ENCODE measurements around the gene CCN2. TPM values are rescaled to one million over a fixed set of nuclear protein-coding genes. Genes with fewer than 3 reads are reported as not detected.

Gene CCN2, protein sequence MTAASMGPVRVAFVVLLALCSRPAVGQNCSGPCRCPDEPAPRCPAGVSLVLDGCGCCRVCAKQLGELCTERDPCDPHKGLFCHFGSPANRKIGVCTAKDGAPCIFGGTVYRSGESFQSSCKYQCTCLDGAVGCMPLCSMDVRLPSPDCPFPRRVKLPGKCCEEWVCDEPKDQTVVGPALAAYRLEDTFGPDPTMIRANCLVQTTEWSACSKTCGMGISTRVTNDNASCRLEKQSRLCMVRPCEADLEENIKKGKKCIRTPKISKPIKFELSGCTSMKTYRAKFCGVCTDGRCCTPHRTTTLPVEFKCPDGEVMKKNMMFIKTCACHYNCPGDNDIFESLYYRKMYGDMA
- polyA plus RNA-seq (2013, experiment 1 of 2; ENCODE audit: insufficient read length) = 2,015 TPM
- 3,327 TPM for polyA plus RNA-seq (2013, experiment 2 of 2; ENCODE audit: insufficient read length)

DNA sequence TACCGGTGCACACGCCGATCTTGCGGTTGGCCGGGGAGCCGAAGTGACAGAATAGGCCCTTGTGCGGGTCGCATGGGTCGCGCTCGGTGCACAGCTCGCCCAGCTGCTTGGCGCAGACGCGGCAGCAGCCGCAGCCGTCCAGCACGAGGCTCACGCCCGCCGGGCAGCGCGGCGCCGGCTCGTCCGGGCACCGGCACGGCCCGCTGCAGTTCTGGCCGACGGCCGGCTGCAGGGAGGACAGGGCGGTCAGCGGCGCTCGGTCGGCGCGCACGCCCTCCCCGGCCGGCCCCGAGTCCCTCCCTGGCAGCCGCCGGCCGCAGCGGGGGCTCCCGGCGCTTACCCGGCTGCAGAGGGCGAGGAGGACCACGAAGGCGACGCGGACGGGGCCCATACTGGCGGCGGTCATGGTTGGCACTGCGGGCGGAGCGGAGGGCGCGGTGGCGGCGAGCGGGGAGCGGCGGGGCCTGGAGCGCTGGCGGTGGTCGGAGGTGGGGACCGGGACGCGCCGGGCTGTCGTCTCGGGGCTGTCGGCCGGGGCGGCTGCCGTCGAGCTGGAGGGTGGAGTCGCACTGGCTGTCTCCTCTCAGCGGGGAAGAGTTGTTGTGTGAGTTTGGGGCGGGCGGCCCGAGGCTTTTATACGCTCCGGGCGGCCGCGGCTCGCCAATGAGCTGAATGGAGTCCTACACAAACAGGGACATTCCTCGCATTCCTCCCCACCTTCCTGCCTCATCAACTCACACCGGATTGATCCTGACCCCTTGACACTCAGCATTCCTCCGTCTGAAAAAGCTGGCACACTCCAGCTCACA, at the start of gene CCN2:
Gene CCN2, minus strand, starts transcription at position 606 of the 809 bp plus-strand sequence. Its CDS starts 200 bp downstream, at position 406.
- DNase-seq = peak; percentile 100

- DNase-seq = no peak
Observed at GRCh38 chr6:132000296-132000695, 49.1 kb upstream of the CCN2 start.

GRCh38 chr6:131999545-132000146, 48.5 kb upstream of the CCN2 start:
- DNase-seq = peak; percentile 50

GRCh38 chr6:131998255-131998982, 47.2 kb upstream of the CCN2 start:
- peak; percentile 89 for DNase-seq

GRCh38 chr6:131997429-131998153, 46.4 kb upstream of the CCN2 start:
- peak; percentile 62 for DNase-seq

- peak; percentile 97 for DNase-seq
Observed at GRCh38 chr6:131995917-131996316, 44.7 kb upstream of the CCN2 start.

- no peak for DNase-seq
Observed at GRCh38 chr6:131992557-131992956, 41.4 kb upstream of the CCN2 start.

- no peak for DNase-seq
Observed at GRCh38 chr6:131989036-131989435, 37.9 kb upstream of the CCN2 start.

DNA sequence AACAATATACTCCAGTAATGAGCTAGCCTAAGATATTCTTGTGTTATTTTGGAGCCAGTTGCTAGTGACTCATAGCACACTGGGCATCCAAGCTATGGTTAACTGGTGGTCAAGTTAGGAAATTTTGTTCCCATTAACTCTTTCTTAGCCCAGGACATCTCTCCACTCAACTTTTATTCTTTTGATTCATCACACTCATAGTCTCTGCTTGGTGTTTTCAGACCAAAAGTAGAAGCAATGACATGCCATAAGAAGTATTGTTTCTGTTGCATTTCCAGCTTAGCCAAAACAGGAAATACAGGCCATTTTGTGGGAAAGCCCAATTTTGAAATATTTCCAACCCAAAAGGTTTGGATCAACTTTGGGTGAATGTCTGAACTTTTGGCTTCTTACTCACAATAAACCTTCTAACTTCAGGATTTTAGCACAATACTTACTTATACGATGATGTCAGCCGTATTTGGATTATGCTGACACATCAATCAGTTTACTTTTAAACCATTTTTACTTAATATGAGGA, 31.6 kb upstream of the CCN2 start:
- DNase-seq = peak; percentile 91

DNA sequence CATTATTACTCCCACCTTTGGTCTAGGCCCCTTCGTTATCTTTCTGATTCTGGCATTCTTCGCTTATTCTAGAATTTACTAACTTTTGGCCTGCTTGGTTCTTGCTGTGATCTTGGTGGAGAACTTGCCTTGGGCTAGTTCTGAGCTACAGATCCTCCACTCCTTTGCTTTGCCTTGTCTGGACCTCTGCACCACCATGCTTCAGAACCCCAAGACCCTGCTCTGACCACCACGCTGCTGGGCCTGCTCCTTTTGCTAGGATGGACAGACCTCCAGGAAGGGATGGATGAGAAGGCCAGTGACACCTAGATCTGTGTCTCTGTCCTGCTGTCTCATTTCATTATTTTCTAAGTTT, 30.4 kb upstream of the CCN2 start:
- DNase-seq = no peak

GRCh38 chr6:131980791-131981623, 29.8 kb upstream of the CCN2 start:
- DNase-seq = no peak

- no peak for DNase-seq
Observed at GRCh38 chr6:131980338-131980790, 29.2 kb upstream of the CCN2 start.

DNA sequence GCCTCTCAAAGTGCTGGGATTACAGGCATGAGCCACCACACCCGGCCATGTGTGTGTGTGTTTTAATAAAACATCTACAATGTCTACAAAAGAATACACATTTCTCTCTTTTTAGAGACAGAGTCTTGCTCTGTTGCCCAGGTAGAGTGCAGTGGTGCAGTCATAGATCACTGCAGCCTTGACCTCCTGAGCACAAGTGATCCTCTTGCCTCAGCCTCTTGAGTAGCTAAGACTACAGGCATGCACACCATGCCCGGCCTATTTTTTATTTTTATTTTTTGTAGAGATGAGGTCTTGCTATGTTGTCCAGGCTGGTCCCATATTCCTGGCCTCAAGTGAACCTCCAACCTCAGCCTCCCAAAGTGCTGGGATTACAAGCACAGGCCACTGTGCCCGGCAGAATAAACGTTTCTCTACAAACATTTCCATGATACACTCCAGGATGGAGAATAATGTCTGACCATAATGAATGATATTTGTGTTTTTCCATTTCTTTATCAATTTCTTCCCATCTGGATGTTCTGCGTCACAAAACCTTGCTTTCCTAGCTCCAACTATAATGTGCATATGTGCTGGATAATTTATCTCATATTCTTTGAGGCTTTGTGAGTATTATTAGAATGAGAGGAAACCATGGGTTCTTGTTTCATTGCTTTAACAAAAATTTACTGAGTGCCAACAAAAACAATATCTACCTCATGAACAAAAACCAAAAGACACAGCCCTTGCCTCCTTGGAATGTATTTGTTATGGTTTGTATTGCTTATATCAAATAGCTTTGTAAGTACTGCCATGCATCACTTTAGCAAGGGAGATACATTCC, 28.6 kb upstream of the CCN2 start:
- DNase-seq = peak; percentile 98

DNA sequence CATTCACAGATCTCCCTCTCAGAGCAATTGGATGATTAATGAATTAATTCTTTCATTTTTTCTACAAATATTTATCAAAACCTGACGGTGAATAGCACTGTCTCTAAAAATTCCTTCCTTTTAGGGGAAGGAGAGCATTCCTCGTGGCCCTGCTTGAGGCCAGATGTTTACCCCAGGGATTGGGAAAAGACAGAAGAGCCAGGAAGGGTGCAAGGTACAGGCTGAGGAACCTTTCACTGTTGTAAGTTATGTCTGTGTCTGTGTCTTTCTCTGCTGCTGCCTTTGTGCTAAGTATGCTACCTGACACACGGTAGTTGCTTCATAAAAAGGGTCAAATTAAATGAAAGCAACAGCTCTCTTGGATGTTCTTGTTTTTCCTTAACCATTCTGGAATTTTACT, 27.4 kb upstream of the CCN2 start:
- no peak for DNase-seq

- DNase-seq = peak; percentile 92
Observed at GRCh38 chr6:131976545-131977061, 25.4 kb upstream of the CCN2 start.

- DNase-seq = no peak
Observed at GRCh38 chr6:131972741-131973140, 21.6 kb upstream of the CCN2 start.

GRCh38 chr6:131970076-131970859, 19.1 kb upstream of the CCN2 start:
- no peak for DNase-seq

DNA sequence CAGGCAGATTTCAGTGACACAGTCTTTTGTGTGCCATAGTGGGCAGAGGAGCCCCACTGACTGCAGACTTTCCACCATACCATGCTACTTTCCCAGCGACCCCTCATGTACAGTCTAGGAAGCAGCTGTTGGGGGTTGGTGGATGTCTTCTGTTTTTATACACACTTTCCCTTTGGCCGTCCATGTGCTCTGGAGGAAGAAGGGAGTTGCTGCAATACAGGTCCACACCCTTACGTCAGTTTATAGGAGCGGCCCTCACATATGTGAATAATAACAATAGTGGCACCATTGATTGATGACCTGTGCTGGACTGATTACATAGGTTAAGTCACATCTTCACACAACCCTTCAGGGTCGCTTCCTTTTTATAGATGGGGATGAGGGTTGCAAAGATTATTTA, 17.5 kb upstream of the CCN2 start:
- DNase-seq = no peak

- DNase-seq = no peak
Observed at GRCh38 chr6:131967948-131968347, 16.8 kb upstream of the CCN2 start.
